H1 (cell line): ENCODE measurements around the gene SCO1. TPM values are rescaled to one million over a fixed set of nuclear protein-coding genes. Genes with fewer than 3 reads are reported as not detected.

Source experiments
- CTCF ChIA-PET: fragments of 300-600 bp; sonication (Branson Sonifier 250); formaldehyde crosslinking; loops from one replicate; lab custom pipeline; 2021; ENCODE audit not compliant: partially characterized antibody; lab: Charles Lee
- POLR2A ChIA-PET: fragments of 300-600 bp; sonication (Branson Sonifier 250); formaldehyde crosslinking; loops from one replicate; lab custom pipeline; 2021; ENCODE audit warnings: inconsistent platforms; ENCODE audit not compliant: partially characterized antibody; lab: Charles Lee
- DNase-seq, 2 experiments: peaks; one replicate each; pipeline versions ENCODE4 v3.0.0 to v3.0.0-alpha.2; 2010 to 2022; ENCODE audit warnings: low spot score in 2 of 2, low read depth in 1 of 2, mixed read lengths in 1 of 2
- FAIRE-seq: peaks from 2 replicates; lab custom pipeline; 2011; peaks lifted over from hg19 to GRCh38; lab: Jason Lieb, UNC
- H2AFZ ChIP-seq: 2 replicates; pipeline ENCODE4 v1.8.1; 2012; ENCODE audit warnings: low read length, inconsistent platforms
- H2AK5ac ChIP-seq: 2 replicates; pipeline ENCODE4 v1.6.1; 2013; ENCODE audit warnings: low read depth, low read length
- H2BK120ac ChIP-seq: replicated peaks from 2 replicates; pipeline ENCODE3; 2013; ENCODE audit warnings: low read depth, low read length, inconsistent platforms
- H2BK12ac ChIP-seq: 2 replicates; pipeline ENCODE4 v1.6.1; 2013; ENCODE audit warnings: low read depth, low read length
- H2BK15ac ChIP-seq: 2 replicates; pipeline ENCODE4 v1.6.1; 2013; ENCODE audit warnings: low read length
- H2BK20ac ChIP-seq: 2 replicates; pipeline ENCODE4 v1.6.1; 2013; ENCODE audit warnings: low read length
- H2BK5ac ChIP-seq: 2 replicates; pipeline ENCODE4 v1.6.1; 2013; ENCODE audit warnings: low read depth, low read length
- H3K14ac ChIP-seq: 2 replicates; pipeline ENCODE4 v1.6.1; 2013; ENCODE audit warnings: inconsistent platforms; ENCODE audit not compliant: insufficient read length
- H3K18ac ChIP-seq: 2 replicates; pipeline ENCODE4 v1.6.1; 2013; ENCODE audit warnings: low read length; ENCODE audit errors: extremely low read depth
- H3K23ac ChIP-seq: 2 replicates; pipeline ENCODE4 v1.6.1; 2013; ENCODE audit warnings: inconsistent platforms; ENCODE audit not compliant: insufficient read length
- H3K23me2 ChIP-seq: 2 replicates; pipeline ENCODE4 v1.6.1; 2013; ENCODE audit warnings: low read depth, low read length
- H3K27ac ChIP-seq: 2 replicates; pipeline ENCODE4 v1.6.1; 2011; ENCODE audit warnings: low read depth, low read length, inconsistent platforms
- H3K27me3 ChIP-seq, 4 experiments: replicated peaks in 1 of 4; 1 replicate in 1 of 4; 2 replicates in 3 of 4; pipeline versions ENCODE4 v1.6.1 to v1.8.1; 2011 to 2013; ENCODE audit warnings: low read length in 3 of 4, mild to moderate bottlenecking in 3 of 4, inconsistent platforms in 2 of 4, mixed read lengths in 2 of 4, moderate library complexity in 1 of 4; ENCODE audit not compliant: control insufficient read depth in 3 of 4, insufficient read depth in 3 of 4; ENCODE audit errors: extremely low read depth in 1 of 4
- H3K36me3 ChIP-seq, 4 experiments: 2 replicates each; pipeline versions ENCODE4 v1.6.1 to v1.8.1; 2011 to 2013; ENCODE audit warnings: mild to moderate bottlenecking in 4 of 4, low read length in 3 of 4, moderate library complexity in 2 of 4, control low read depth in 1 of 4, inconsistent platforms in 1 of 4; ENCODE audit not compliant: insufficient read depth in 4 of 4, control insufficient read depth in 2 of 4
- H3K4ac ChIP-seq: replicated peaks from 2 replicates; pipeline ENCODE3; 2013; ENCODE audit warnings: low read length, low read depth, mixed read lengths, inconsistent platforms; ENCODE audit not compliant: insufficient read length
- H3K4me1 ChIP-seq, 4 experiments: replicated peaks in 1 of 4; 1 replicate in 1 of 4; 2 replicates in 3 of 4; pipeline versions ENCODE4 v1.6.1 to v1.8.1; 2011 to 2013; ENCODE audit warnings: low read length in 3 of 4, inconsistent platforms in 2 of 4, mixed read lengths in 1 of 4; ENCODE audit not compliant: insufficient read depth in 4 of 4, control insufficient read depth in 3 of 4
- H3K4me2 ChIP-seq, 2 experiments: 2 replicates each; pipeline versions ENCODE4 v1.6.1 to v1.8.1; 2011 to 2013; ENCODE audit warnings: low read depth in 2 of 2, low read length in 2 of 2, control low read depth in 1 of 2, inconsistent platforms in 1 of 2, mild to moderate bottlenecking in 1 of 2; ENCODE audit not compliant: insufficient read depth in 1 of 2
- H3K4me3 ChIP-seq, 4 experiments: fragments of 200-600, 300-600 bp in 1 of 4; sonication (generic), shearing (Covaris generic), sonication (Bioruptor Twin) in 1 of 4; 2 replicates each; pipeline versions ENCODE4 v1.5.1 to v1.8.1; 2011 to 2016; ENCODE audit warnings: low read length in 4 of 4, low read depth in 3 of 4, control low read depth in 2 of 4, inconsistent platforms in 2 of 4, mild to moderate bottlenecking in 2 of 4, mixed read lengths in 1 of 4, moderate library complexity in 1 of 4; ENCODE audit not compliant: insufficient read depth in 2 of 4; ENCODE audit errors: extremely low read depth in 1 of 4
- H3K56ac ChIP-seq: replicated peaks from 2 replicates; pipeline ENCODE3; 2013; ENCODE audit warnings: low read depth, mild to moderate bottlenecking, mixed read lengths, low read length, inconsistent platforms; ENCODE audit not compliant: insufficient read length
- H3K79me1 ChIP-seq: 2 replicates; pipeline ENCODE4 v1.6.1; 2013; ENCODE audit warnings: low read depth, low read length, control low read depth
- H3K79me2 ChIP-seq, 2 experiments: 2 replicates each; pipeline versions ENCODE4 v1.6.1 to v1.8.1; 2012 to 2013; ENCODE audit warnings: low read length in 2 of 2, mild to moderate bottlenecking in 2 of 2, inconsistent platforms in 1 of 2; ENCODE audit not compliant: insufficient read depth in 2 of 2, control insufficient read depth in 1 of 2
- H3K9ac ChIP-seq, 4 experiments: replicated peaks in 1 of 4; 1 replicate in 1 of 4; 2 replicates in 3 of 4; pipeline versions ENCODE4 v1.6.1 to v1.8.1; 2011 to 2013; ENCODE audit warnings: low read depth in 3 of 4, low read length in 3 of 4, control low read depth in 2 of 4, mild to moderate bottlenecking in 2 of 4, moderate library complexity in 2 of 4, inconsistent platforms in 1 of 4; ENCODE audit errors: extremely low read depth in 1 of 4
- H3K9me3 ChIP-seq, 2 experiments: 2 replicates each; pipeline versions ENCODE4 v1.6.1 to v1.8.1; 2012 to 2013; ENCODE audit warnings: mild to moderate bottlenecking in 2 of 2, moderate library complexity in 2 of 2, control low read depth in 1 of 2, inconsistent platforms in 1 of 2, low read depth in 1 of 2, low read length in 1 of 2, mixed read lengths in 1 of 2; ENCODE audit not compliant: insufficient read depth in 2 of 2
- H4K20me1 ChIP-seq, 2 experiments: replicated peaks in 1 of 2; 2 replicates each; pipeline versions ENCODE3 to v1.8.1; 2011 to 2013; ENCODE audit warnings: inconsistent platforms in 2 of 2, low read length in 2 of 2, mild to moderate bottlenecking in 1 of 2; ENCODE audit not compliant: insufficient read depth in 2 of 2, control insufficient read depth in 1 of 2
- H4K5ac ChIP-seq: 2 replicates; pipeline ENCODE4 v1.6.1; 2013; ENCODE audit warnings: low read length, low read depth, mixed read lengths, inconsistent platforms; ENCODE audit not compliant: insufficient read length
- H4K8ac ChIP-seq: 2 replicates; pipeline ENCODE4 v1.8.0; 2013; ENCODE audit warnings: mild to moderate bottlenecking, moderate library complexity, low read length, inconsistent platforms; ENCODE audit not compliant: insufficient read depth; ENCODE audit errors: extremely low read depth
- H4K91ac ChIP-seq: replicated peaks from 2 replicates; pipeline ENCODE3; 2013; ENCODE audit warnings: low read length, mixed read lengths, inconsistent platforms; ENCODE audit not compliant: insufficient read length
- CHD1 ChIP-seq: IDR thresholded peaks from 2 replicates; pipeline ENCODE4 v1.6.1; 2012; ENCODE audit warnings: low read depth, low read length, improper control_type of control experiment
- CHD2 ChIP-seq: IDR thresholded peaks from 2 replicates; pipeline ENCODE4 v1.6.1; 2012; ENCODE audit warnings: low read length, improper control_type of control experiment
- CTBP2 ChIP-seq: IDR thresholded peaks from 2 replicates; pipeline ENCODE4 v1.7.0; 2011; ENCODE audit warnings: borderline replicate concordance, mild to moderate bottlenecking, moderate library complexity, mixed read lengths, low read length; ENCODE audit not compliant: insufficient read depth, insufficient read length
- GTF2F1 ChIP-seq: IDR thresholded peaks from 2 replicates; pipeline ENCODE4 v1.6.1; 2012; ENCODE audit warnings: low read depth, low read length, improper control_type of control experiment, borderline replicate concordance
- JUND ChIP-seq: IDR thresholded peaks from 2 replicates; pipeline ENCODE4 v1.6.1; 2011; ENCODE audit warnings: mild to moderate bottlenecking, improper control_type of control experiment, low read length
- KDM4A ChIP-seq: IDR thresholded peaks from one replicate; pipeline ENCODE4 v1.7.1; 2012; ENCODE audit warnings: low read depth, mild to moderate bottlenecking, moderate library complexity, low read length, inconsistent platforms; ENCODE audit not compliant: severe bottlenecking
- NANOG ChIP-seq: IDR thresholded peaks from 2 replicates; pipeline ENCODE4 v1.6.1; 2011; ENCODE audit warnings: low read length, low read depth, mild to moderate bottlenecking, inconsistent platforms; ENCODE audit not compliant: insufficient read depth, poor library complexity, severe bottlenecking
- POLR2A ChIP-seq, 2 experiments: IDR thresholded peaks; 1 replicate in 1 of 2; 2 replicates in 1 of 2; pipeline ENCODE4 v1.6.1; 2011; ENCODE audit warnings: low read depth in 2 of 2, low read length in 2 of 2, mild to moderate bottlenecking in 2 of 2; ENCODE audit errors: control extremely low read depth in 1 of 2
- POU5F1 ChIP-seq: IDR thresholded peaks from 2 replicates; pipeline ENCODE4 v1.6.1; 2011; ENCODE audit warnings: low read depth, mild to moderate bottlenecking, low read length, moderate library complexity
- RXRA ChIP-seq: IDR thresholded peaks from 2 replicates; pipeline ENCODE4 v1.6.1; 2011; ENCODE audit warnings: low read depth, mild to moderate bottlenecking, low read length, moderate library complexity; ENCODE audit not compliant: insufficient read depth
- SAP30 ChIP-seq: fragments of 300-600 bp; sonication (generic); IDR thresholded peaks from 2 replicates; pipeline ENCODE4 v1.7.1; 2012; ENCODE audit warnings: low read length, moderate library complexity, mild to moderate bottlenecking, inconsistent platforms; ENCODE audit not compliant: insufficient read depth, insufficient replicate concordance
- TAF7 ChIP-seq: optimal IDR thresholded peaks from 2 replicates; pipeline ENCODE3; 2011; ENCODE audit warnings: low read depth, mild to moderate bottlenecking, inconsistent platforms, low read length, moderate library complexity, borderline replicate concordance
- TEAD4 ChIP-seq: IDR thresholded peaks from 2 replicates; pipeline ENCODE4 v1.6.1; 2012; ENCODE audit warnings: low read depth, low read length, inconsistent platforms, mixed read lengths
- YY1 ChIP-seq: IDR thresholded peaks from 2 replicates; pipeline ENCODE4 v1.6.1; 2011; ENCODE audit warnings: low read depth, mild to moderate bottlenecking, low read length
- WGBS, 2 experiments: shearing (Covaris generic) in 1 of 2; methylation state at CpG; one replicate each; pipeline versions ENCODE4 v1.1.6 to v1.1.7; 2013 to 2015; ENCODE audit warnings: low lambda C conversion rate in 2 of 2, mixed read lengths in 2 of 2, inconsistent platforms in 1 of 2, low coverage in 1 of 2, missing lambda C conversion rate in 1 of 2; ENCODE audit not compliant: insufficient replicate concordance in 2 of 2, insufficient coverage in 1 of 2, insufficient read length in 1 of 2; ENCODE audit errors: extremely low coverage in 1 of 2, missing lambda C conversion rate in 1 of 2; 5-methylcytosine and 5-hydroxymethylcytosine counted together
- polyA plus RNA-seq, 7 experiments: library from polyadenylated mRNA; depleted of rRNA in 3 of 7; stranded (reverse) in 5 of 7; unstranded in 2 of 7; fragments of >200 nt in 5 of 7; fragments of 200-250 nt in 2 of 7; gene quantifications; 1 replicate in 5 of 7; 2 replicates in 1 of 7; 4 replicates in 1 of 7; pipeline versions ENCODE4 v1.2.1 to v1.2.3, GENCODE V29; 2011 to 2013; ENCODE audit warnings: missing spikeins in 2 of 7, mixed read lengths in 2 of 7
- total RNA-seq: library from RNA; stranded (reverse); fragmentation: NEBNext Ultra II Directional; extraction: Animal tissue kit (Norgen Biotek cat#: 25700); gene quantifications from 2 replicates; pipeline ENCODE4 v1.2.1, GENCODE V29; 2021
- TF ChIP-seq, protein P1 (sequence below): IDR thresholded peaks from 2 replicates; pipeline ENCODE4 v1.6.1; 2011; ENCODE audit warnings: low read depth, mild to moderate bottlenecking, low read length; ENCODE audit not compliant: insufficient read depth

Gene SCO1
- total and polyA plus RNA-seq, 2 of the 8 experiments (the other 6 are each of a cell fraction or from before 2014, with no cell fraction given) = 18.7 to 61.8 TPM

DNA sequence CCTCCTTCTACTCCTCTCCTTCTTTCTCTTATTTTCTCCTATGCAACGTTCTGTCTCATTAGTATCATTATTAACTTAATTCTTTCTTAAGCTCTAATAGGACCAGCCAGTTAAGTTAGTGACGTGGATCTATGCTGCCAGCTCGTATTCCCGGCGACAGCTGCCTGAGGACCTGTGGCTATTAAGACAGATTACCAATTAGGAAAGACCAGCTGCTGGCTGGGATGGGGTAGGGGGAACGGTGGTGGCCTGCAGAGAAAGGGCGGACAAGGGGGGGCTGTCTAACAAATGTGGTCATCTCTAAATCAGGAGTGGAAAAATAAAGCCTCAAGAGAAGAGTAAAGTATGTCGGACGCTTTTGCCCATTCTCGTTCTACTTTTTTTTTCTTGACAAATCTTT lies 39.5 kb downstream of the SCO1 start:
- Histone ChIP-seq H2AFZ (no peak overlapping the region), H3K27me3 (no peaks in the 10 kb centered on the region), H4K5ac (no peak overlapping the region), H3K18ac (no peak overlapping the region), H2BK12ac (no peak overlapping the region), H2BK15ac (no peak overlapping the region), H3K9me3 (no peaks in the 10 kb centered on the region), H3K79me2 (no peaks in the 10 kb centered on the region), H3K4me3 (no peak overlapping the region), H2AK5ac (no peak overlapping the region), H2BK20ac (no peak overlapping the region), H2BK120ac (no peak overlapping the region), H3K14ac (no peak overlapping the region), H4K8ac (no peak overlapping the region), H4K91ac (no peak overlapping the region), H3K23me2 (no peaks in the 10 kb centered on the region), H2BK5ac (no peak overlapping the region), H3K4me1 (no peaks in the 10 kb centered on the region), H4K20me1 (no peaks in the 10 kb centered on the region), H3K4ac (no peak overlapping the region), H3K56ac (no peak overlapping the region), H3K4me2 (no peak overlapping the region), H3K23ac (no peak overlapping the region), H3K79me1 (no peaks in the 10 kb centered on the region), H3K9ac (no peak overlapping the region), H3K36me3 (no peaks in the 10 kb centered on the region), H3K27ac (no peak overlapping the region)
- 90% methylated on average over 10 of the region's 10 CpGs; no CpG with 5 or more reads in 1 of the 2 experiments for WGBS, 2 experiments
- no peak for FAIRE-seq
- CTCF ChIA-PET = interaction anchor here (1.2 to 4.8 kb wide), 2 partner anchors 12 to 23 kb away, joined by 3 to 39 read pairs; no protein-coding TSS in a partner anchor
- no peak for DNase-seq
- POLR2A ChIA-PET = no interaction called here
- TF ChIP-seq POU5F1 = no peak
- no peak for TF ChIP-seq CHD1
- TF ChIP-seq, protein P1, sequence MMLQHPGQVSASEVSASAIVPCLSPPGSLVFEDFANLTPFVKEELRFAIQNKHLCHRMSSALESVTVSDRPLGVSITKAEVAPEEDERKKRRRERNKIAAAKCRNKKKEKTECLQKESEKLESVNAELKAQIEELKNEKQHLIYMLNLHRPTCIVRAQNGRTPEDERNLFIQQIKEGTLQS = no peak
- TF ChIP-seq GTF2F1 = no peak
- TF ChIP-seq TEAD4 = no peak
- no peak for TF ChIP-seq YY1
- no peak for TF ChIP-seq SAP30
- TF ChIP-seq CTBP2 = no peak
- no peak for TF ChIP-seq CHD2
- TF ChIP-seq NANOG = no peak
- TF ChIP-seq TAF7 = no peak
- TF ChIP-seq KDM4A = no peak
- TF ChIP-seq RXRA = no peak
- TF ChIP-seq JUND = no peak
- no peak for TF ChIP-seq POLR2A (IDR thresholded peaks at IDR 0.05; ENCODE audit: control extremely low read depth in 1 of 2, low read depth in 2 of 2, low read length in 2 of 2)
